Calu3 (cell line): ENCODE data around the gene PEX10. TPM values are rescaled to one million over a fixed set of nuclear protein-coding genes. Genes with fewer than 3 reads are reported as not detected.

Experiments used
- BruUV-seq: library from RNA; stranded (reverse); fragments of 400-500 nt; replicated peaks from 2 replicates; lab custom pipeline; 2021; lab: Mats Ljungman, UMichigan
- CTCF ChIA-PET: fragments of 300-600 bp; sonication (Branson Sonifier 250); formaldehyde crosslinking; loops from one replicate; lab custom pipeline; 2022; ENCODE audit warnings: antibody characterized with exemption; lab: Charles Lee
- DNase-seq: peaks from one replicate; pipeline ENCODE4 v3.0.0; 2022
- H3K27ac Mint-ChIP-seq: one replicate; pipeline ENCODE4 v1.8.0; 2022; ENCODE audit warnings: mixed read lengths; ENCODE audit not compliant: unreplicated experiment
- H3K27me3 Mint-ChIP-seq: one replicate; pipeline ENCODE4 v1.8.0; 2022; ENCODE audit warnings: mixed read lengths; ENCODE audit not compliant: unreplicated experiment
- H3K36me3 Mint-ChIP-seq: one replicate; pipeline ENCODE4 v1.8.0; 2022; ENCODE audit warnings: mild to moderate bottlenecking, moderate library complexity, mixed read lengths; ENCODE audit not compliant: insufficient read depth, unreplicated experiment
- H3K4me1 Mint-ChIP-seq: one replicate; pipeline ENCODE4 v1.8.0; 2022; ENCODE audit warnings: mild to moderate bottlenecking, low read depth, mixed read lengths; ENCODE audit not compliant: unreplicated experiment
- H3K4me3 Mint-ChIP-seq: one replicate; pipeline ENCODE4 v1.8.0; 2022; ENCODE audit warnings: mild to moderate bottlenecking, low read depth, moderate library complexity, mixed read lengths; ENCODE audit not compliant: unreplicated experiment
- H3K9me3 Mint-ChIP-seq: one replicate; pipeline ENCODE4 v1.8.0; 2022; ENCODE audit warnings: low read depth, mixed read lengths; ENCODE audit not compliant: unreplicated experiment
- CTCF ChIP-seq: fragments of 200-600 bp; IDR thresholded peaks from one replicate; pipeline ENCODE4 v1.8.0; 2022; ENCODE audit warnings: antibody characterized with exemption; ENCODE audit not compliant: unreplicated experiment
- intact Hi-C: fragments of 100-400 bp; cut with micrococcal nuclease; formaldehyde crosslinking; loops from one replicate; pipeline ENCODE4 v1.10.0; 2022; ENCODE audit not compliant: unreplicated experiment
- total RNA-seq: library from RNA; stranded (reverse); gene quantifications from 2 replicates; pipeline ENCODE4 v1.2.3, GENCODE V29; 2022

PEX10 gene
- total RNA-seq, 1 experiment from 2014 or later, result 24.0 TPM

- no peak for TF ChIP-seq CTCF
- no peak for DNase-seq
- Mint-ChIP-seq H3K4me1 (peaks cover 26% of the 10 kb centered on the region), H3K36me3 (peaks cover 57% of the 10 kb centered on the region), H3K9me3 (no peaks in the 10 kb centered on the region), H3K27me3 (no peaks in the 10 kb centered on the region), H3K27ac (peak overlapping the region; percentile 60), H3K4me3 (peak overlapping the region; percentile 76)
- CTCF ChIA-PET, result interaction anchor here (0.6 to 1.9 kb wide), 7 partner anchors 31 to 373 kb away, joined by 3 to 19 read pairs (median 4); partner anchors contain the start of gene PANK4
- intact Hi-C loops, result no loop called here
- BruUV-seq, result no TSS peak
Observed at GRCh38 chr1:2415337-2415736, 3.0 kb upstream of the PEX10 start.

GRCh38 chr1:2414297-2414958, 2.1 kb upstream of the PEX10 start:
- CTCF ChIA-PET, result interaction anchor here (0.9 to 1.2 kb wide), 2 partner anchors 112 to 133 kb away, joined by 4 to 6 read pairs; partner anchors contain the start of gene PANK4
- peak; percentile 85 for TF ChIP-seq CTCF

GRCh38 chr1:2413495-2414296, 1.3 kb upstream of the PEX10 start:
- Mint-ChIP-seq H3K36me3 (peaks cover 58% of the 10 kb centered on the region), H3K27ac (peak overlapping the region; percentile 45), H3K4me1 (peaks cover 26% of the 10 kb centered on the region), H3K4me3 (peak overlapping the region; percentile 66), H3K9me3 (no peaks in the 10 kb centered on the region), H3K27me3 (no peaks in the 10 kb centered on the region)
- DNase-seq, result no peak
- no TSS peak for BruUV-seq
- CTCF ChIA-PET, result interaction anchor here (0.9 to 1.2 kb wide), 3 partner anchors 133 to 219 kb away, joined by 3 to 6 read pairs (median 3); partner anchors contain the start of gene FAAP20
- intact Hi-C loops, result loop anchor here (1.0 kb wide), 1 partner anchor 135 kb away; no protein-coding TSS in a partner anchor
- TF ChIP-seq CTCF, result no peak

More at GRCh38 chr1:2414297-2414958, 2.1 kb upstream of the PEX10 start:
- Mint-ChIP-seq H3K27ac (peak overlapping the region; percentile 45), H3K27me3 (no peaks in the 10 kb centered on the region), H3K9me3 (no peaks in the 10 kb centered on the region), H3K36me3 (peaks cover 58% of the 10 kb centered on the region), H3K4me3 (peak overlapping the region; percentile 66), H3K4me1 (peaks cover 26% of the 10 kb centered on the region)
- intact Hi-C loops, result loop anchor here (1.0 kb wide), 1 partner anchor 134 kb away; no protein-coding TSS in a partner anchor
- DNase-seq, result peak; percentile 74
- no TSS peak for BruUV-seq

GRCh38 chr1:2412773-2413494, 570 bp upstream of the PEX10 start:
- peak; percentile 21 for DNase-seq
- TF ChIP-seq CTCF, result no peak
- Mint-ChIP-seq H3K27me3 (no peaks in the 10 kb centered on the region), H3K4me1 (peaks cover 26% of the 10 kb centered on the region), H3K36me3 (peaks cover 62% of the 10 kb centered on the region), H3K9me3 (no peaks in the 10 kb centered on the region), H3K27ac (no peak overlapping the region), H3K4me3 (peak overlapping the region; percentile 82)
- CTCF ChIA-PET, result interaction anchor here (0.9 to 1.0 kb wide), 2 partner anchors 134 to 218 kb away, joined by 3 read pairs; partner anchors contain the start of gene FAAP20
- intact Hi-C loops, result no loop called here
- BruUV-seq, result TSS peak; percentile 37
